ENCODE measurements around the gene STRN. TPM values are rescaled to one million over a fixed set of nuclear protein-coding genes. Genes with fewer than 3 reads are reported as not detected.
"Not testable (repeated sequence)": the region's sequence is repeated elsewhere in the genome, so short reads cannot be mapped to it uniquely, and the experiment has no call there.

The STRN gene
- total RNA-seq, 6 experiments from 2014 or later, result 6.2 to 10.6 (median 8.2) TPM

DNA sequence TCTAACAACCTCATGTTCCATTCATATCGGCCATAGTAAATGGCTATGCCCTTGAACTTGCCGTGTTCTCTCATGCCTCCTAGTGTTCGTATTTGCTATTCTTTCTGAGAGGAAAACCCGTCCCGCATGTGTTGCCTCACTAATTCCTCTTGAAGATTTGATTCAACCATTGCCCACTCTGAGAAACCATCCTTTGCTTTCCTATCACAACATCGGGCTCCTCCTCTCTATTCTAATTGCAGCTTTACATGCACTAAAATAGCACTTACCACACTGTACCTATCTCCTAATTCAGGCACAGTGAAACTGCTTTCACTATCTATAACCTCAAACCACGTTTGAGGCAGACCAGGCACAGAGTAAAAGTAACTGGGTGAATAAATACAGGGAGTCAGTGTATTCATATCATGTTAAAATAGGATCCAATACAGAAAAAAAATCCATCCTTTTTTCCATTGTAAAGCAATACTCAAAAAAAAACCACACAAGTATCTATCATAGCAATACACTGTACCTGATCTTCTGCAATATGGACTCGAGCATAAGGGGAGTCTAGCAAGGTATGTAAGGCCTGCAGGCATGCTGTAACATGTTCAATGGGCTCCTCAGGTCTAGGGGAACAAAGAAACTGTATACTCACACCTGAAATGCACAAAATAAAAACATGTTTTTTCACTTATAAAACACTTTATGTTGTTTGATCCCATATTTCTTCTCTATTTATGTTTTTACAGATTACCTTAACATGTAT, 39.0 kb upstream of the STRN start:
- Histone ChIP-seq H3K27ac (no peak overlapping the region), H3K27me3 (no peaks in the 10 kb centered on the region), H3K4me1 (no peaks in the 10 kb centered on the region), H3K9me3 (no peaks in the 10 kb centered on the region), H3K4me3 (no peak overlapping the region), H3K36me3 (peaks cover 0 to 70% (median 17%) of the 10 kb centered on the region in 4 donors)
- TF ChIP-seq, protein P1, sequence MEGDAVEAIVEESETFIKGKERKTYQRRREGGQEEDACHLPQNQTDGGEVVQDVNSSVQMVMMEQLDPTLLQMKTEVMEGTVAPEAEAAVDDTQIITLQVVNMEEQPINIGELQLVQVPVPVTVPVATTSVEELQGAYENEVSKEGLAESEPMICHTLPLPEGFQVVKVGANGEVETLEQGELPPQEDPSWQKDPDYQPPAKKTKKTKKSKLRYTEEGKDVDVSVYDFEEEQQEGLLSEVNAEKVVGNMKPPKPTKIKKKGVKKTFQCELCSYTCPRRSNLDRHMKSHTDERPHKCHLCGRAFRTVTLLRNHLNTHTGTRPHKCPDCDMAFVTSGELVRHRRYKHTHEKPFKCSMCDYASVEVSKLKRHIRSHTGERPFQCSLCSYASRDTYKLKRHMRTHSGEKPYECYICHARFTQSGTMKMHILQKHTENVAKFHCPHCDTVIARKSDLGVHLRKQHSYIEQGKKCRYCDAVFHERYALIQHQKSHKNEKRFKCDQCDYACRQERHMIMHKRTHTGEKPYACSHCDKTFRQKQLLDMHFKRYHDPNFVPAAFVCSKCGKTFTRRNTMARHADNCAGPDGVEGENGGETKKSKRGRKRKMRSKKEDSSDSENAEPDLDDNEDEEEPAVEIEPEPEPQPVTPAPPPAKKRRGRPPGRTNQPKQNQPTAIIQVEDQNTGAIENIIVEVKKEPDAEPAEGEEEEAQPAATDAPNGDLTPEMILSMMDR (IDR thresholded peaks at IDR 0.05), result peak; percentile 39 to 57 (median 55)
- no peak for TF ChIP-seq POLR2A (IDR thresholded peaks at IDR 0.05)
- WGBS (ENCODE audit: insufficient coverage, low coverage, low lambda C conversion rate, missing lambda C conversion rate), result 23% methylated on average over 8 of the region's 8 CpGs
- intact Hi-C loops (cut with DNase I), result no loop called here
- peak; percentile 71 to 83 (median 76) for ATAC-seq
- DNase-seq, result no peak

DNA sequence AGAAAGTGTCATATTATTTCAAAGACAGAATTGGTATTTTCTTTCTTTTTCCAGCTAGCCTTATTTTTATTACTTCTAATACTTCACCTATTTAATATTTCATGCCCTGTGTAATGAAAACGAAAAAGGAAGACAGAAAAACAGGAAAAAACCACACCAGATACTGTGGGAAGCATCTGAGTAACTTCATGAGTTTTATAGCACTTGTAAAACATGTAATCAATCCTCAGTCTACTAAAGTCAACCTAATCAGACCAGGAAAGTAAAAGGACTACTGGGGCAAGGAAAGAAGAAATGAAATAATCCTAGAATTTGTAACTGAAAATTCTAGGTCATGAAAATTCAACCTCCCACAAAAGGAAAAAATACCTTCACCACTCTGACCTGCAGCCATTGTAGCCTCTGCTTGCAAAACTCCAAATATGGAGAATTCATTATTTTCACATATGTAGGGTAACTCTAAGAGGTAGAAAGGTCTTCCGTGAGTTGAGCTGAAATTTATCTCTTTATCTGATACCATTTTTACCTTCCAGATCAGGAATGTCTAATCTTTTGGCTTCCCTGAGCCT, 34.7 kb upstream of the STRN start:
- no peak for DNase-seq
- H3K4me3 ChIP-seq, result no peak overlapping the region
- H3K9me3 ChIP-seq, result no peaks in the 10 kb centered on the region
- no peak overlapping the region for H3K27ac ChIP-seq
- 78% methylated on average over 2 of the region's 2 CpGs for WGBS (ENCODE audit: insufficient coverage, low coverage, low lambda C conversion rate, missing lambda C conversion rate)
- intact Hi-C loops (cut with DNase I), result no loop called here
- no peak for ATAC-seq
- H3K4me1 ChIP-seq, result no peaks in the 10 kb centered on the region
- TF ChIP-seq, protein P1 (IDR thresholded peaks at IDR 0.05), result no peak
- TF ChIP-seq POLR2A (IDR thresholded peaks at IDR 0.05), result no peak
- no peaks in the 10 kb centered on the region for H3K27me3 ChIP-seq
- peaks cover 0 to 61% (median 18%) of the 10 kb centered on the region in 4 donors for H3K36me3 ChIP-seq

DNA sequence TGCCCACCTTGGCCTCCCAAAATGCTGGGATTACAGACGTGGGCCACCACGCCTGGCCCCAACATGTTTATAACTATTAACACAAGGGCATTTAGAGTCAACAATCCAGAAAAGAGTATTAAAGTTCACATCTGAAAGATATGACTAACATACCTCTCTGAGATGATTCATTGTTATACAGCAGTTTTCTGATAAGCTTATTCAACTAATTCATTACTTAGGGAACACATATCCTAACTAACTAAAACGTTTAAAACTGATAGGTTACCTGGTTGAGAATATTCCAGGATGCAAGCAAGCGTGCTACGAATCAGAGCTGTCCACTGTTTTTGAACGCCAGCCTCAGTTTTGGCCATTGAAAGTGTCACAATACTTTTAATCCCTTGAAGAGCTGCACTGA, 34.0 kb upstream of the STRN start:
- TF ChIP-seq POLR2A (IDR thresholded peaks at IDR 0.05), result no peak
- TF ChIP-seq, protein P1 (IDR thresholded peaks at IDR 0.05), result no peak
- intact Hi-C loops (cut with DNase I), result no loop called here
- WGBS (ENCODE audit: insufficient coverage, low coverage, low lambda C conversion rate, missing lambda C conversion rate), result 87% methylated on average over 6 of the region's 6 CpGs
- ATAC-seq (no peak), DNase-seq (no peak)
- Histone ChIP-seq H3K4me3 (no peak overlapping the region), H3K27ac (no peak overlapping the region), H3K36me3 (peaks cover 0 to 56% (median 18%) of the 10 kb centered on the region in 4 donors), H3K9me3 (no peaks in the 10 kb centered on the region), H3K4me1 (no peaks in the 10 kb centered on the region), H3K27me3 (no peaks in the 10 kb centered on the region)

DNA sequence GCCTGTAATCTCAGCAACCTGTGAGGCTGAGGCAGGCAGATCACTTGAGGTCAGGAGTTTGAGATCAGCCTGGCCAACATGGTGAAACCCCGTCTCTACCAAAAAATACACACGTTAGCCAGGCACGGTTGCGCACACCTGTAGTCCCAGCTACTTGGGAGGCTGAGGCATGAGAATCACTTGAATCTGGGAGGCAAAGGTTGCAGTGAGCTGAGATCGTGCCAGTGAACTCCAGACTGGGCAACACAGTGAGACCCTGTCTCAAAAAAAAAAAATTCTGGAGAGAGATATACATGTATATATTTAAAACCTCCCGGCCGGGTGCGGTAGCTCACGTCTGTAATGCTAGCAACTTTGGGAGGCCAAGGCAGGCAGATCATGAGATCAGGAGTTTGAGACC, 33.1 kb upstream of the STRN start:
- H3K4me1 ChIP-seq; ATAC-seq; H3K4me3 ChIP-seq; DNase-seq; H3K9me3 ChIP-seq; H3K27ac ChIP-seq; H3K27me3 ChIP-seq; intact Hi-C loops (cut with DNase I): not testable (repeated sequence)
- 97% methylated on average over 8 of the region's 9 CpGs for WGBS (ENCODE audit: insufficient coverage, low coverage, low lambda C conversion rate, missing lambda C conversion rate)
- H3K36me3 ChIP-seq, result peaks cover 0 to 49% (median 17%) of the 10 kb centered on the region in 4 donors
